GDM1 (cell line): ENCODE results near the gene RARG.
"Not testable (repeated sequence)": the region's sequence is repeated elsewhere in the genome, so short reads cannot be mapped to it uniquely, and the experiment has no call there.

Source experiments
- DNase-seq: peaks from one replicate; lab custom pipeline; 2025; lab: John Stamatoyannopoulos, UW

Gene RARG

DNA sequence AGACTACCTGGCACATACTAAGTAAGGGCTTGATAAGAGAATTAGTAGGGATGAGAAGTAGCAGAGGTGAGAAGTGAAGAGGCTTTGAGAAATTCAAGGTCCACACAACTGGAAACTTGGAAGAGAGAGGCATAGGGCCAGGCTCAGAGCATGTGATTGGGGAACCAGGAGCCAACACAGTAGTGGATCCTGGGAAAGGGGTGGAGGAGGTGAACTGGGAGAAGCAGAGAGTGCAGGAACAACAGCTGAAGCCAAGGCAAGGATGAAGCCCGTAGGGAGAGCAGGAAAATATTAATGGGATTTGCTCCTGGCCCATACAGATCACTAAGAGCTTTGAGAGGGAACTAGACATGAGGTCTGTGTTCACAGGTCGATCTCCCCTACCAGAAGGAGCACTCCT is 23.6 kb downstream of the RARG start:
- no peak for DNase-seq

DNA sequence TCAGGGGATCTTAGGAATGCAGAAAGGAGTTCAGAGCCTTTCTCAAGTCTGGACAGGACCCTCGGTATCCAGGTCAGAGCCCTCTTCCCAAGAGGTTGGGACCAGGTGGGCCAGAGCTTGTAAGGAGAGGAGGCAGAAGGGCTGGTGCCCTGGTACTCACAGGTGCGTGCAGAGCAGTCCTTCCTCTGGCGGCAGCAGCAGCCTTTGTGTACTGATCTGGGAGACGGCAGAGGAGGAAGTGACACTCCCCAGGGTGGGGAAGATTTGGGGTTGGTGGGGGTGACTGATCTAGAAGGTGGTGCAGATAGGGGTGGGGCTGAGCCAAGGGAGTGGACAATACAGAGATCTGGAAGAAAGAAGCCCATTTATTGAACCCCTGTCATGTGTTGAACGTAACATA is 25.0 kb downstream of the RARG start, which contains the start of gene ITGB7:
Gene ITGB7, minus strand, starts transcription at position 210 of the 400 bp plus-strand sequence. CDS start 6,808 bp downstream, outside the sequence.
- DNase-seq, result no peak

GRCh38 chr12:53205747-53206419 is 26.1 kb downstream of the RARG start:
- peak; percentile 23 for DNase-seq

DNA sequence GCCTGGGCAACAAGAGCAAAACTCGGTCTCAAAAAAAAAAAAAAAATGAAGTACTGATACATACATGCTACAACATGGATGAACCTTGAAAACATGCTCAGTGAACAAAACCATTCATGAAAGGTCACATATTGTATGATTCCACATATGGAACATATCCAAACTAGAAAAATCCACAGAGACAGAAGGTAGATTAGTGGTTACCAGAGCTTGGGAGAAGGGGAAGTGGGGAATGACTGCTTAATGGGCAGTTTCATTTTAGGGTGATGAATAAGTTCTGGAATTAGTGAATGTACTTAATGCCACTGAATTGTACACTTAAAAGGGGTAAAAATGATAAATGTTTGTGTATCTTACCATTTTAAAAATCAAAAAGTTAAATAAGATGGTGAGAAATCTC is 27.7 kb downstream of the RARG start:
- DNase-seq, result no peak

- not testable (repeated sequence) for DNase-seq
Observed at GRCh38 chr12:53202316-53202715, 29.7 kb downstream of the RARG start.

GRCh38 chr12:53201639-53202038 is 30.4 kb downstream of the RARG start:
- no peak for DNase-seq

DNA sequence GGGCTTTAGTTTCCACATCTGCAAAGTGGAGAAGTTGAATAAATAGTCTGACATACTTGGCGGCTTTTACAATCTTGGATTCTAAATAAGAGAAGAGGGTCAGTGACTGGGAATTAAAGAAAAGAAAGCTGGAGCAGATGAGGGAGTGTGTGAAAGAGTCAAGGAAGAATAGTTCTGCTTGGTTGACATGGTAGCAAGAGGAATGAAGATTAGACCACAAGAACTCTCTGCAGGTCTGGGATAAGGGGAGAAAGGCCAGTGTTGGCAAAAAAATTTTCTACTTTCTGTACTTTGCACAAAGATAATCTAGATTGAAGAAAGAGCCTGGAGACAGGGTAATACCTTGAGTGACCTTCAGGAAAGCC is 30.9 kb downstream of the RARG start:
- DNase-seq, result no peak

DNA sequence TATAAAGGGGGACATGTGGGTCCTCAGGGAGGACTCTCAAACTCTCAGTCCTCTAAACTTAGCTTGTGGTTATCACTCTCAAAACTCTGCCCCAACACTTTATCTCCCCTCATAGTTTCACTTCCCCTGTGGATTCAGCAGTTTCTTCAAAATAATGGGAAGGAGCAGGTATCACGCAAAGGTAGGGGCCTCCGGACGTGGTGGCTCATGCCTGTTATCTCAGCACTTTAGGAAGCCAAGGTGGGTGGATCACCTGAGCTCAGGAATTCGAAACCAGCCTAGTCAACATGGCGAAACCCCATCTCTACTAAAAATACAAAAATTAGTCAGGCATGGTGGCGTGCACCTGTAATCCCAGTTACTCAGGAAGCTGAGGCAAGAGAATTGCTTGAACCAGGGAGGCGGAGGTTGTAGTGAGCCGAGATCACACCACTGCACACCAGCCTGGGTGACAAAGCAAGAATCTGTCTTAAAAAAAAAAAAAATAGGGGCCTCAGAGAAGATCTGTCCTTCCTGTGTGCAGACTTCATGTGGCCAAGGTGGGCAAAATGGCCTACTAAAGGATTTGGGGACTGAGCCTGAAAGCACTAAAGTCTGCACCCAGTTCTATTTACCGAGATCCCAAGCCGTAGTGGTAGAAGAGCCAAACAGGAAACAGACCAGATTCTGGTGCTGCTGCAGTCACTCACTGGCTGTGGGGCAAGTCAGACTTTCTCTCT is 31.4 kb downstream of the RARG start:
- DNase-seq, result no peak

- DNase-seq, result no peak
Observed at GRCh38 chr12:53200107-53200457, 31.9 kb downstream of the RARG start.

GRCh38 chr12:53199700-53200099 is 32.3 kb downstream of the RARG start:
- no peak for DNase-seq

DNA sequence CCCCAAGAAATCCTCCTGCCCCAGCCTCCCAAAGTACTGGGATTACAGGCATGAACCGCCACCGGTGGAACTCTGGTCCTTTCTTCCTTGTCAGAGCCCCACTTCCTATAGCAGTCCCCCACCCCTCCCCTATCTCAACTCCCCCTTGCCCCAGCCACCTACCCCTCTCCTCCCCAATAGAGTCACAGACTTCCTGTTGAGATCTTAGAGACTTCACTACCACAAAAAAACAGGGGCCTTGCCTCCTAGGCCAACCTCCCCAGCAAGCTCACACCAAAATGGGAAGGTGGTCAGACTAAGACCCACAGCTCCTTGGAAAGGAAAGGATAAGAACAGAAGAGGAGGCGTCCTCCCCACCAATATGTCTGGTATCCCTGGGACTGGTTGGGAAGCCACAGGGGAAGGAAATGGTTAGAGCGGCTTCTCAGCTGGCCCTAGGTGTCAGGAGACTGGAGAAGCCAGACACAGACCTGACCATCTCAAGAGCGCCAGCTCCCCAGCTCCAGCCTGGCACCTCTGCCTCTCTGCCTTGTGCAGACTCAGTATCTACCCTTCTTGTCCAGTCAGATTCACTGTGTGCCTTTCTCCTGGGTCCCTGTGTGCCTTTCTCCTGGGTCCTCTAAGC is 33.4 kb downstream of the RARG start:
- DNase-seq, result peak; percentile 60

DNA sequence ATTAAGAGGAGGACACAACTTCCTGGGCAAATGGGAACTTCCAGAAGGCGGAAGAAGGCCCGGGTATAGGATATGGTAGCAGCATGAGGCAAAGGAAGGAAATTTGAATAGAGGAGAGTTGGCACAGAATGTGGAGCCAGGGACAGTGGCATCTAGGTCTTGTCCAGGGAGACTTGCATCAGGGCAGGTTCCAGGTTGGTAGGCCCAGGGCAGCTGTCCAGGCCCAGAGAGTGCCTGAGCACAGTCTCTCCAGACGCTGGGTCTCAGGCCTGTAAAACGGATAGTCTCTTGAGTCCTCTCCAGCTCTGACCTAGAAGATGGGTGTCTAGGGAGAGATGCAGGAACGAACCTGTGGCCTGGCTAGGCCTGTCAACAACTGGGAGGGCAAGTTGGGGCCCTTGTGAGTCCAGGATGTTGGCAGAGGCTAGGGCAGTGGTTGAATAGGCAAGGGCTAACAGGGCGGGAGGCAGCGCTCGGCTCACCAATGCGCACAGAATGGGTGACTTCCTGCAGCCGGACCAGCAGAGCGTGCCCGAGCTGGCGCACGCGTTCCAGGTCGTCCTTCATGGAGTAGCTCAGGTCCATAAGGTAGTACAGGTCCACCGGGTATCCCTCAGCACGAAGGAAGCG is 34.9 kb downstream of the RARG start:
- no peak for DNase-seq

- no peak for DNase-seq
Observed at GRCh38 chr12:53196486-53196885, 35.5 kb downstream of the RARG start.

DNA sequence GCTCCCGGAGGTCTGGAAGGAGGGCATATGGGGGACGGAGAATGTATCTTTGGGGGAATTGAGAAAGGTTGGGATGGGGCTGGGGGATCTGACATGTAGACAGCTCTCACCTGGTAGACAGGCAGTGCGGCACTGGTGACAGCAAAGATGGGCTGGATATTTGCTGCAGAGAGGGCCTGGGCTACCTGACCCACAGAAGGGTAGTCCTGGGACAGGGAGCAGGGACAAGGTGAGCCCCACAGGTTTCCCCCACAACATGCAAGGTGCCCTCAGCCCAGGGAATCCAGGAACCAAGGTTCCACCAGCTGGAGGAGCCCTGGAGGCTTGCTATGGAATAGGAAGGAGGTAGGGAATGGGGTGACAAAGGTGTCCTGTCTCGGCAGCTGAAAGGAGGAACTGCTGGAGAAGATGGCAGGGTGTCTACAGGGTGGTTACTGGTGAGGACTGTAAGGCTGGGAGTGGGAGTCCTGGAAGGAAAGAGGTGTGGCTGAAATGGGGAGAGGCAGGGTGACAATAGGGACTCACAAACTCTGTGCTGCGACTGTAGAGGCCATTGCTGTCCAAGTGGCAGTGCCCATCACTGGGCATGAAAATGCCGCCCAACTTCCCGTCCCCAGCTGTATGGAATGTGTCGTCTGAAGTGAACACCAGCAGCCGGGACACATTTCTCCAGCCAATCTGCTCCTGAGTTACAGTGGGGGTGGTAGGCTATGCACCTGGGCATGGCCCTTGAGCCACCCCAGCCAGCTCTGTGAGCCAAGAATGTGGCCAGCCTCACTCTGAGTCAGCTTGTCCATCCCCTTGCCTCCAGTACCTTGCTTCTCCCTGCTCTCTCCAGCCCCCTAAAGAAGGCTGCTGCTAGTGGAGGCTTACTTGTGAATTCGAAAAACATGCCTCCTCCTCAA is 36.2 kb downstream of the RARG start:
- no peak for DNase-seq

DNA sequence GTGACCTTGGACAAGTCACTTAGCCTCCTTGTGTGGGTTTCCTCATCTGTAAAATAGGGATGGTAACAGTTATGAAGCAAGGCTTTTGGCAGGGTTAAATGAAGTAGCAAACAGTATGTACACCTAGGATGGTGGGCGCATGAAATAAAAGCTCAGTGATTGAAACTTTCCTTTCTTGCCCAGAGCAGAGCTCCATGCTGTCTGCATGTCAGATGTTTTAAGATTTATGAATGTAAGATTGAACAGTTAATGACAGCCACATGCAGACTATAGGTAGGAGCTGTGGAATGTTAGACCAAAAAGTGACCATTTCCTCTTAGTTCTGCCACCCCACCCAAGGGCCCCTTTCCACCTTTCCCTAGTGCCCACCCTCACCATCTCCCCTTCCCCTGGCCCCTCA is 37.0 kb downstream of the RARG start:
- DNase-seq, result no peak

GRCh38 chr12:53193985-53194716 is 37.9 kb downstream of the RARG start:
- no peak for DNase-seq

DNA sequence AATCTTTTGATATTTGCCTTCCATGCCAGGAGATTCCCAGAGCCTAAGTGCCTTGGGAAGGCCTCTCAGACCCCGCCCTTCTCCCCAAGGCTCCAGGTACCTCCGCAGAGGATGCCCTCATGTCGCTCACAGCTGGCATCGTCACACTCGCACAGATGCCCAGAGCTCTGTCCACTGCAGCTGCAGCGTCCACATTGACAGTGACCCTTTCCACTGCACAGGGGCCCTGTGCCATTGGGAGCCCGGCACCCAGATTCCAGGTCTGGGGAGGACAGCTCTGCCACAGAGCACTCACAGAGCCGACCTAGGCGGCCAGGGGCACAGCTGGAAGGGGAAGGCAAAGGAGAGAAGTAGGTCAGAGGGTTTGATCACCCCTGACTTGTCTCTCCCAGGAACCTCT is 39.0 kb downstream of the RARG start:
- DNase-seq, result no peak

GRCh38 chr12:53192531-53193021 is 39.4 kb downstream of the RARG start:
- no peak for DNase-seq

GRCh38 chr12:53191885-53192530 is 40.0 kb downstream of the RARG start:
- no peak for DNase-seq

DNA sequence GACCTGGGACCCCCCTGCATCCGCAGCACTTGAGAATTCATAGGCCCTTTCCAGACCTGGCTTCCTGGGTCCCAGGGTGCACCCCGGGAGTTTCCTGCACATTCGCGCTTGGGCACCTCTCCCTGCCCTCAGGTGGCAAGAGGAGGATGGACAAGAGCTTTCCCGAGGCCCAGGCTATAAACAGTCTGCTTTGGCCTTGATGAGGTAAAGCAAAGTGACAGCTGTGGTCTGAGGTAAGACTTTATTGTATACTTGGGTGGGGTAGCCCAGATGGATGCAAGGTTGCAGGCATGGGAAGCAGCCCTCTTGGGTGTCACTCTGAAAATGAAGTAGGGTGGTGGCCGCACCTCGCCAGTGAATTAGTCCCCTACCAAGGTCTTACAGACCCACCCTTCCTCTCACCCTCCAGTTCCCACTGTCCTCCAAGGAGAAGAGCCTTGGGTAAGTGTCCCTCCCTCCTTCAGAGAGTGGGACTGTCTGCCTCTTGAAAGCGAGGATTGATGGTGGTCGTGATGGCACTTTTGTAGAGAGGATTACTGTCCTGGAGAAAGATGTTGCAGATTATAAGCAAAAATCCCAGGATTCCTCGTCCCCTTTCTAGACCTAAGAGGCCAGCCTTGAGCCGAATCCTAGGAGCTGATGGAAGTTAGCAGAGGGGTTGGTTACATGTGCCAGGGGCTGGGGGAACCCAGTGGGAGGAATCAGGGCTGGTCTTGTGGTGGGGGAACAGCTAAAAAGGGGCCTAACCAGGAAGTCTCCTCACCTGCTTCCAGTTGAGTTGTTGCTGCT is 40.7 kb downstream of the RARG start:
- no peak for DNase-seq
